ENCODE measurements around the gene CARD16.
A peak's percentile ranks its signal among the peaks of the same experiment; 100 is the strongest.
"Not testable (repeated sequence)": the region's sequence is repeated elsewhere in the genome, so short reads cannot be mapped to it uniquely, and the experiment has no call there.

Gene CARD16

DNA sequence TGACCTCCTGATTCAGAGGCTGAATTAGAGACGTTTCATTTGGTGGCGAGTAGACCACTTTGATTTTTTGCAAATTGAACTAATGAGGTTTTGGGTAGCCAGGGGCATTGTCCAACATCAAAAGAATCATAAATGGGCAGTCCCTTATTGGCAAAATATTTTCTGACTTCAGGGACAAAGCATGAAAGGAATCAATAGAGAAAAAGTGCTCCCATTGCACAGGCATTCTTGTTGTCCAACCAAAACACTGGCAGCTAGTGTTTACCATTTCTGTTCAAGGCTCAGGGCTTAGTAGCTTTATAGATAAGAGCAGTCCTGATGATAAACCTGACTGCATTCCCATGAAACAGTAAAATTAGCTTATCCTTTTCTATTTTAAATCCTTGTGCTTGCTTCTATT lies 6.4 kb upstream of the CARD16 start:
- no peak for DNase-seq (ENCODE audit: low read depth, low spot score)

DNA sequence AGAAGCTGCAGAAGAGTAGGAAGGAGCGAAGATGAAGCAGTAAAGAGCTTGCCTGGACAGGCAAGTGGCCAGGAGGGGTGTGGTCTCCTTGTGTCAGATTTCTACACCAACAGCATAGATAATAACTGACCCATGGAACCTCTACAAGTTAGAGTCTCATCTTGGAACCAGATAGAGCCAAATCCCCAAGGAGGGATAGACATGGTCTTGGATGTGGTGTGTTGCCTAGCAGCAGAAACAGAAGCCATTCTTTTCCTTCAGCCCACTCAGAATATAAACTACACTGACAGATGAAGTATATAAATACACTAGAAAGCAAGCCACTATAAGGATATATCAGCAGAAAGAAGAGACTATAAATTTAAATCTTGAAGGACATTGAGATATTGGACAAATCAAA lies 4.3 kb upstream of the CARD16 start:
- DNase-seq (ENCODE audit: low read depth, low spot score), result no peak

DNA sequence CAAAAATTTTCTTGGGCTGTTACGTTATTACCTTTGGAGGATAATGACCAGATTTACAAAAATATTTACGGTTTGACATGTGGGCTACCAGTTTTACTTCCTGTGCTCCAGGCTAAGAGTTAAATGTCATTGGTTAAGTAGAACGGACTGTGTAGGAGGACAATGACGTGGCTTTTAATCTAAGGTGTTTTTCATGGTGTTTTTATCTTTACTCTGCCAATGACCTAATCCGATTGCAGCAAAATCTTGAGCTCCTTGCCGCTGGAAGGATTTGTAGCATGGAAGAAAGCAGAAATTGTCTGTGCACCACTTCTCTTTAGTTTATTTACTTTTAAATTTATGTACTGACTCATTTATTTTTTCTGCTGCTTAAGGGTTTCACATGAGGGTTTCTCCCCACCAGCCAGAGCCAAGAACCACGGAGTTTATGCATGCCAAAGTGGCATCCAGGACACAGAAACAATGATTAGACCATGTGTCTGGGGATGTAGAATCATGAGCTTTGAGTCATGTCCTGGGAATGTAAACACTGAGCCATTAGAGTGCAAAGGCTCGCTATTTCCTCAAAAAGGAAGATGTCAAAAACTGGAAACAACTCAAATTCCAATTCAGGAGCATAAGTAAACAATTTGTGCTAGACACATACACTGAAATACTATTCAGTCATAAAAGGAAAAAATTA lies 1.9 kb upstream of the CARD16 start:
- no peak for DNase-seq (ENCODE audit: low read depth, low spot score)

DNA sequence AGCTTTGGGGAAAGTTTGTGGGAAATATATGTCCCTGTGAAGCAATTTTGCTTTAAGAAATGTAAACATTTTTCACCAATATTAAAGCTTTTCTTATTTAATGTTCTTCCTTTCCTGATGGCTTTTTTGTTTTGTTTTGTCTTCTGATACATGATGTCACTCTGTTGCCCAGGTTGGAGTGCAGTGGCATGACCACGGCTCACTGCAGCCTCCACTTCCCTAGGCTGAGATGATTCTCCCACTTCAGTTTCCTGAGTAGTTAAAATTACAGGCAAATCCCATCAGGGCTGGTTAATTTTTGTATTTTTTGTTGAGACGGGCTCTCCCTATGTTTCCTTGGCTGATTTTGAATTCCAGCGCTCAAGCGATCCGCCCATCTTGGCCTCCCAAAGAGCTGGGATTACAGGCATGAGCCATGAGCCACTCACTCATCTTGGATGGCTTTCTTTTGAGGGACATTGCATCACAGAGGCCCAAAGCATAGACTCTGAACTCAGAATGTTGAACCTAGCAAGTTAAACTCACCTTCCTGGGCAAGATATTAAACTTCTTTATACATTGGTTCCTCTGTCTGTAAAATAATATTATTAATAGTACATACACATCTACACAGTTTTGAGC lies 651 bp upstream of the CARD16 start:
- no peak for DNase-seq (ENCODE audit: low read depth, low spot score)

DNA sequence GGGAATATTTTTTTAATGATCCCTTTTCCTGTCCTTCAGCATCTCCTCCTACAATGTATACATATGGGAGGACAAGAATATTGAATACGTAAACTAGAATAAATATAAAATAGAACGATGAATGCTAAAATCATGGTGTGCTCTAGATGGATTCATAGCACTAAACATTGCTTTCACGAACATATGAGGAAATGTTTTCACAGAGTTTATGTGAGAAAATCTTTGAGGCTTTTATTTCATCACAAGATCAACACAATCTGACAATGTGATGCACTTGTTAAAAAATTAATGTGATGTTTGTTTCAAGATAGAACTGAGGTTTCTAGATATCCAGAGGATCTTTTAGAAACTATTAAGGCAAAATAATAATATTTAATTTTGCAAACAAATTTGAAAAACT lies 3.0 kb downstream of the CARD16 start:
- DNase-seq (ENCODE audit: low read depth, low spot score), result no peak

DNA sequence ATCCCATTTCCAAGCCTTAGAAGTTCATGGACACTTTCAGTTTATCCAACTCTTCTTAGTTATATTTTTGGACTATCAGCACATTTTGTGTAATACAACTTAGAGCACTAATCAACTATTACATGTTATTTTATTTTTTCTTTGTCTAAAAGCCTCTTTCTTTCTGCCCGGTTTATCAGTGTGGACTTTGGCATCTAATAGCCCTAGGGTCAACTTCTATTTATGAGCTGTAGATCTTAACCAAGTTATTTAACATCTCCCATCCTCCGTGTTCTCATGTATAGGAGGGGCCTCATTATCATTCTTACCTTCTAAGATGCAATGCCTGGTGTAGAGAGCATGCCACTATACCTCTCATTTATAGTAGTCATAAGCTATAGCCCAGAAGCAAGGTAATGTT lies 4.4 kb downstream of the CARD16 start:
- no peak for DNase-seq (ENCODE audit: low read depth, low spot score)

DNA sequence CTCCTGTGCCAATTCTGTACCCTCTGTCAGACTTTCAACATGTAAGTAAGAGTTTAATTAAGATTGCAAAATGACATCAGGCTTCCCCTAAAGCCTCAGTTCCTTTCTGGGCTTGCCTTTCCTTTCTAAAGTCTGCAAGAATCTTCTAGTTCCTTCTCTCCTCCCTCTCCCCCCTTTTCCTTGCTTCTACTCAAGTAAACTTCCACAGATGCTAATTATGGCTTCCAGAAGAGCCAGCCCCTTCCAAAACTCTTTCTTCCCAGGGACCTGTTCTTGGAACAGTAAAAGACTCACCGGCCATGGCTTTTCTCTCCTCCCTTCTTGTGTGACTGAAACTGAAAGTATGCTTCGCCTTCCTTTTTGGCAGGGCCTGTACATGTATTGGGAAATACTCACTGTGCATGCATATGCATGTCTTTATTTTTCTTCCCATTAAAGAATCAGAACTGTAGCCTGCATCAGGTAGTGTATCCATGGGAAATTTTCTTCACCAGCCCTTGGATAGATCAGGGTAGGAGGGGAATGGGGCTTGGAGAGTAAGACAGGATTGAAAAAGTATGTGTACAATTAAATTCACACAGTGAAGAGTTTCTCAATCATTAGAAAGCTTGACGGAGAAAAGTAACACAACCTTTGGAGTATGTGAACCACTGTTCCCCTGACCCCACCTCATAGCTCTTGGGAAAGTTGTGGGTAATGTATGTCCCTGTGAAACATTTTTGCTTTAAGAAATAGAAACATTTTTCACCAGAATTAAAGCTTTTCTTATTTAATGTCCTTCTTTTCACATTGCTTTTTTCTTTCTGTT lies 10.1 kb downstream of the CARD16 start, which contains the start of gene CASP1:
Gene CASP1, minus strand, starts transcription at position 332 of the 808 bp plus-strand sequence. Its CDS starts 31 bp downstream, at position 301.
- no peak for DNase-seq (ENCODE audit: low read depth, low spot score)

DNA sequence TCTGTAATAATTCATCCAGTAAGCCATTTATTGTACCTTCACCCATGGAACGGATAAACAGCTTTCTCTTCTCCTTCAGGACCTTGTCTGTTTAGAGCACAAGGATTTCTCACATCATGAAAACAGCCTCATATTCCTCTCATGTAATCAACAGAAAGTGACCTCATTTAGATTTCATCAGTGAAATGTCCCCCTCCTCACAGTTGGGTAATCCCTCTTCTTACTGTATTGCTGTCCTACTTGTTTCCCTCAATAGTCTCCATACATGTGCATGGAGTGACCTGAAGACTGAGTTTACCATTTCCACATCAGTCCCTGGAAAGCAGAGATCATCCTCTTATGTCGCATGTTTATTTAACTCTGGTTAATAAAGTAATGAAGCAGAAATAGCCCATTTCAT lies 10.7 kb downstream of the CARD16 start:
- DNase-seq (ENCODE audit: low read depth, low spot score), result not testable (repeated sequence)

DNA sequence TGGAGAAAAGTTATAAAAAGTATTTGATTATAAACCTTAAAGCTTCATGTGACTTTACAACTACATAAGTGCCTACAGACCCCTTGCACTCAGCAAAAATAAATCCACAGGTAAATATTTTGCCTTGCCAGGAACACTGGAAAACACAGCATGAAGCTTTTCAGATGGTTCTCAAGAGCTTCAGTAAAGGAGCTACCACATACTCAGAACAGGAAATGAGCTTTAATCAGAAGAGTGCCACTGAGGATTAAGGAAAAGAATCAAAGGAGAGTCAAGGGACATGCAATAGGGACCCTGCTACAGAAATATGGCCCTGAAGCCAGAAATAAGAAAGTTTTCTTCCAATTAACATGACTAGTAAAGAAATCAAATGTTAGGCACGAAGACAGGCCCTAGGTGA lies 11.4 kb downstream of the CARD16 start:
- no peak for DNase-seq (ENCODE audit: low read depth, low spot score)

DNA sequence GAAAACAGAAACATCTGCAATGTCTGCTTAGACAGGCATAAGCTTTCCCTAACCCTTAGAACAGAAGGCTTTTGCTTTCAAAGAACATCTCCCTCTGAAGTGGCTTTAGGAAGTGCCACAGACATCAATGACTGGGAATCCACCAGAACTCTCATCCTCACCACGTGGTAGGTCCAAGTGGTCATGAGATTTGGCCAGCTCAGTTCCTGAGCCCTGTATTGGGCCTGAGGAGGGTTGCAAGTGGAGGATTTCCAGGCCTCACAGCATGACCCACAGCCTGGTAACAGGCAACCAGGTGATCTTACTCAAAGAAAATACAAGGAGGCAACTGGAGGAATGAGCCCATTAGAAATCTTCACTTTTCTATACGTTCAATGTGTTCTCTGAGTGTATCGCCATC lies 11.8 kb downstream of the CARD16 start:
- no peak for DNase-seq (ENCODE audit: low read depth, low spot score)

DNA sequence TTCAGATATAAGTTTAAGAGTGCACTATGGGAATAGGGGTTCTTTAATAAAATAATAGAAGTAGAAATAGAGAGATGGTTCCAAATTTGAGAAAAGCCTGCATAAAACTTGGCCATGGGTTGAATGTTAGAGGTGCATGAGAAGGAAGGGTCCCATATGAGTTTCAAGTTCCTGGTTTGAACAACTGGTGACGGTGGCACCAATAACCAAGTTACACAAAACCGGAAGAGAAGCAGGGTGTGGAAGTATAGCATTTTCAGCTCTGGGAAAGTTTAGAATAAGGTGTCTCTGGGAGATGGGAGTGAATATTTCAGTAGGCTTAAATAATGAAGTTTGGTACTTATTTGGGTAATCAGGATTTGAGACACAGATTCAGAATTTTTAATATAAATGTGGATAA lies 12.6 kb downstream of the CARD16 start:
- no peak for DNase-seq (ENCODE audit: low read depth, low spot score)

DNA sequence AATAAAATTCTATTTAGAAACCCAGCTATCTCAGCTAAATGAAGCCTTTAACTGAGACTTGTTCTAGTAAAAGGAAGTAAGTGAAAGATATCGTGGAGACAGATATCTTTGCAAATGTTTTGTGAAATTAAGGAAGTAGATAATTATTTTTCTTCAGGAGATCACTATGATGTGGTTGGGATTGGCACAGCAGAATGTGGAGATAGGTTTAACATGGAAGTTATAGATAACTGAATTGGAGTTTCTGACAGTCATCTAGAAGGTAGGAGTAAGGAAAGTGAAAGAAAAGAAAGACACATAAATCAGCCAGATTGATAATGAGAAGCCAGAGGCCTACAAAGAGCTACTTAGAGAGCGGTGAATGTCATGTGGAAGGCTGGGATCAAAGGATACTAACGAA lies 17.5 kb downstream of the CARD16 start:
- no peak for DNase-seq (ENCODE audit: low read depth, low spot score)

DNA sequence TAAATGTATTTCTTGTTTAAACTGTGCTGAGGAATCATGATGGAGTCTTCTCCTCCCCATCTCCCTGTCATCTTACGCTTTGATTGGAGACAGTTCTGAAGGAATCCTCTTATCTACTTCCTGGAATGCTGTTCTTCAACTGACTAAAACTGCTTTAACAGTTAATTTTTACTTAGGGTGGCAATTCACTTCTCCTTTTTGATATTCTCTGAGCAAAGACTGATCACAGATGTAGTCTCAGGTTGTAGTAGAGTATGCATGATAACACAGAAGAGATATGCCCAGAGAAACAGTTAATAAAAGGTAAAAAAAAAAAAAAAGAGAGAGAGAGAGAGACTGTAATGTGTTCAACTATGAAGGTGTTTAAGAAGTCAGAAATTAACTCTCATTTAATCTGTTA lies 20.7 kb downstream of the CARD16 start:
- DNase-seq (ENCODE audit: low read depth, low spot score), result no peak

DNA sequence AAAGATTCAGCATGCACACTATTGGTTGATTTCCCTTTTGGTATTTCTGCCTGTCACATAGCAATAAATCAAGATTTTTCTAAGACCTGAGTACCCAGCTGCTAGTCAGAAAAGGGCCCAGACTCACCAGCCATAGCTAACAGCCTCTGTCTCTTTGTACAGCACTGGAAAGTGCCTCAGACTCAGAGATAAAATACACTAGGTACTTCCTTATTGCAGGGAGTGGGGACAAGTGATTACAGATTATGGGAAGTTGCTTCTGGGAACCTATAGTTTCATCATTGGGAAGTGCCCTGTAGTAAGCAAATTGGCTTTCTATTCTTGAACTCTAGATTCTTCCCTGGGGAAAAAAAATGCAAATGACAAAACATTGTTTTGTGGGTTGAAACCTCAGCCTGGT lies 22.1 kb downstream of the CARD16 start, which contains the start of gene CASP5:
Gene CASP5, minus strand, starts transcription at position 166 of the 400 bp plus-strand sequence. Its CDS starts 32 bp downstream, at position 134.
- DNase-seq (ENCODE audit: low read depth, low spot score), result no peak

DNA sequence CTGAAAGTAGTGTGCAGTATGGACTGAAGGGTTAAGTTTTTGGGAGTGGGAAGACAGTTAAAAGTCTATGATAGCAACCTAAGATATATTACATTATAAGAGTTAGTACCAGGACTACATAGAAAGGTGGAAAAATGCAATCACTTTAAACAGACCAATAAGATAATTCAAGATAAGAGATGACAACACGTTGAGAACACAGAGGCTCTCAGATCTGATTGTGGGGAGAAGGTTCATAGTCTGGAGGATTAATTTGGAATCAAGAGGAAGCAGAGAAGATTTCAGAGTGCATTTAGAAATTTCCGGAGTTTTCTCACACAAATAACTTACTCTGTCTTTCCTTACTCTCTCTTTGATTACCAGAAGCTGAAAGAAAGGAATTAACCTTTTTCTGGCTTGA lies 22.6 kb downstream of the CARD16 start:
- DNase-seq (ENCODE audit: low read depth, low spot score), result no peak

DNA sequence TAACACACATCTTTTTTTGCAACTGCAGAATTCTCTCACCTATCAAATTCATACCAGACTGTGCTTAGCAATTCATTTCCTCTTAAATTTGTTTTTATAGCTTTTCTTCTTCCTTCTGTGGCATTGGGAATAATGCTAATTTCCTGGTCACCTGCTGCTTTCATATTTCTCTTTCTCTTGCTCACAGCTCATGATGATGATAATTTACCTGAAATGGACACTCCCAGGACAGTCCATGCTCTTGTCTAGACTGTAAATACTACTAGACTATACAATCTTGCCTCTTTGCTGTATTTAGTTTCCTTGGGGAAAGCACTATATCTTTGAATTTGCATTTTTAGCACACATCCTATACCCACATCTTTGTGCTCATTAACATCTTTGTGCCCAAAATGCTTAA lies 37.7 kb downstream of the CARD16 start:
- no peak for DNase-seq (ENCODE audit: low read depth, low spot score)

DNA sequence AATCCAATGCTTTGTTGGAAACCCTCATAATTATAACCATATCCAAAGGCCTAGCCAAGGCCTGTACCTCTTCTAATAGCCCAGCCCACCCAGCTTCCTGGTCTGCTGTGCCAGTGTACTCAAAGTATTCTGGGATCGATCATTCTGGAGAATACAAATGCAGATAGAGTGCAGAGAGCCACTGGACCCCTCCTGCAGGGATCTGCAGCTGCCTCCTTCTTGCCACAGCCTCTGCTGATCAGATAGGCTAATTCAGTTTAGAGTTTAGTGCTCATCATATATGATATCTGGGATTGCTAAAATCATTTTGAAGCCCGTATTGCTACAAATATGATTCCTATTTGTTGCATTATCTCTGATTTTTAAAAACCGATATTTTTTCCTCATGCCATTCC lies 39.7 kb downstream of the CARD16 start:
- no peak for DNase-seq (ENCODE audit: low read depth, low spot score)

DNA sequence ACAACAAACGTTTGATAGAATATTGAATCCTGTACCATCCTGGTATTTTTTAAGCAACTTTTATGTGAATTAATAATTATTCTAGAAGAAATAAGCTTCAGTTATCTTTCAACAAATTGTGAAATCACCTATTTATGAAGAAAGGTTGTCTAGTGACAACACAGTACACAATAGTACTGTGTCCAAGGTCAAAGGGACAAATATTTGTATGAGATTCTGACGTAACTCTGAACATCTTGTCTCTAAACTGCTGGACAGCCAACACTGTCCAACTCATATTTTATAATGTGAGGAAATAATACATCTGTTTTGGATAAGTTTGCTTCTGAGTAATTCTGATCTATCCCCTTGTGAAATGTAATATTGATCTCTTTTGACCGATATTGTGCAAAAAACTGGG lies 41.1 kb downstream of the CARD16 start:
- DNase-seq (ENCODE audit: low read depth, low spot score), result no peak

DNA sequence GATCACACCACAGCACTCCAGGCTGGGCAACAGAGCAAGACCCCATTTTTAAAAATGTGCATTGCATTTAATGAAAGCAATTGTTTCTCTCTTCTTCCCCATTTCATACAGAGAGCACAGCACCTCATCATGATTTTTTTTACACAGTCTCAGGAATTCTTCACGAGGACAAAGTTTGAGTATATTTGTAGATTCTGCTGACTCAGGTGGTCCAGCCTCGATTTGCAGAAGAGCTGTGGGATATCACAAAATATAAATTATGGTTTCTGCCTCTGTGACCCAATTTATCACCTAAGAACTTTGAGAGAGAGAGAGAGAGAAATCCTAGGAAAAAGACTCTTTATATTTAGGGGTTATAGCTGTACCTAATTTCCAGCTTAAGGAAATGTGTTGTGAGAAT lies 42.0 kb downstream of the CARD16 start:
- DNase-seq (ENCODE audit: low read depth, low spot score), result no peak

DNA sequence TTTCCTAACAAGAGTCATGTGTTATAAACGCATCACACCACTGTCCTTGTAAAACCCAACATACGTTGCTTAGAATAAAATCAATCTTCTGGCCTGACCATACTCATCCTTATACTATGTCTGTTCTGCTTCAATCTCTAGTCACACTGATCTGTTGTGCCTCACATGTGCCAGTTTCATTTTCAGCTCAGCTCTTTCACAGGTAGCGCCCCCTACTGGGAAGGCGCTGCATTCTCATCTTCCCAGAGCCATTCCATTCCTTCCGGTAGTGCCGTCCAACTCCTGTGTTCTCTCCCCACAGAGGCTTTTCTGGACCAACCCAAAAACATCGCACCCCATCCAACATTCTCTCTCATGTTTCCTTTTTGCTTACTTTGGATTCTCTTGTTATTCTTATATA lies 44.3 kb downstream of the CARD16 start:
- DNase-seq (ENCODE audit: low read depth, low spot score), result peak; percentile 8

DNA sequence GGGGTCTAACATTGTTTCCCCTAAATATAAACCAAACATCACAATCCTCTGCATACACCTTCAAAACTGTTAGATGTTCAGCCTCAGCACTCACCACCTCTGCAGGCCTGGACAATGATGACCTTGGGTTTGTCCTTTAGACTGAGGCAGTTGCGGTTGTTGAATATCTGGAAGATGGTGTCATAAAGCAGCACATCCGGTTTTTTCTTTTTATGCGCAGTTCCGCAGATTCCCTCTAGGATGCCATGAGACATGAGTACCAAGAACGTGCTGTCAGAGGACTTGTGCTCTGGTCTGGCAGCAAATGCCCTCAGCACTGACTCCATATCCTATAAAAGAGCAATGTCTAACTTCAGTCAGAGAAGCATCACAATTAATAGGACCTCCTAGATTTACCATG lies 45.0 kb downstream of the CARD16 start:
- no peak for DNase-seq (ENCODE audit: low read depth, low spot score)

DNA sequence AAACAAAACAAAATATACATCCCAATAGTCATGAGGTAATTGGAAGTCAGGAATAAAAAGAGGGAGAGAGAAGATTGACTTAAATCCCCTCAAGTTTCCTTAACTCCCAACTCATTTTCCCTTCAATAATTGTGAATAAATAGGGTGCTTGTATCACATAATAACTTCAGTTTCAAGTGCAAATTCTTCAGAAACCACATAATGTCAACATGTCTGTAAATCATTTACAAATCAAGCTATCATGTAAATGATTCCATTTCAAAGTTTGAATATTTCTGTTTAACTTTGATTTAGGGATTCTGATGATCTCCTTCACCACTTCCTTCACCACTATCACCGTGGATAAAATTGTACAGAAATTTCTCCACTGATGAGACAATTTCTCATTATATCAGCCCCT lies 45.4 kb downstream of the CARD16 start:
- DNase-seq (ENCODE audit: low read depth, low spot score), result no peak

DNA sequence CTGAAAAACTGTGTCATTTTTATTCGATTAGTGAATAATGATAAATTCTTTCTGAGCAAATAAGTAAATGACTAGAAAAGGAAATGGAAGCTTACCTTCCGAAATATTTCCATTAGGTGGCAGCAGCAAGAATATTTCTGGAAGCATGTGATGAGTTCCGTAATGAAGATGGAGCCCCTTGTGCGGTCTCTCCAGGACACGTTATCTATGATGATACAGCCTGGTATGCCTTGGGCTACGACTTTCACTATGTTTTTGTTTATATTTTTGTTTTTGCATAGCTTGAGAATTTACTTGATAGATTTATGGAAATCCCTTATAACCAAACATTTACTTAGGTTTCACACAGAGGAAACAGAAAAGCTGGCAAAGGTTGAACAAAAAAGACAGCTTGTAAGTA lies 47.8 kb downstream of the CARD16 start:
- no peak for DNase-seq (ENCODE audit: low read depth, low spot score)
